ENCODE results near the gene SHANK3.

The SHANK3 gene

DNA sequence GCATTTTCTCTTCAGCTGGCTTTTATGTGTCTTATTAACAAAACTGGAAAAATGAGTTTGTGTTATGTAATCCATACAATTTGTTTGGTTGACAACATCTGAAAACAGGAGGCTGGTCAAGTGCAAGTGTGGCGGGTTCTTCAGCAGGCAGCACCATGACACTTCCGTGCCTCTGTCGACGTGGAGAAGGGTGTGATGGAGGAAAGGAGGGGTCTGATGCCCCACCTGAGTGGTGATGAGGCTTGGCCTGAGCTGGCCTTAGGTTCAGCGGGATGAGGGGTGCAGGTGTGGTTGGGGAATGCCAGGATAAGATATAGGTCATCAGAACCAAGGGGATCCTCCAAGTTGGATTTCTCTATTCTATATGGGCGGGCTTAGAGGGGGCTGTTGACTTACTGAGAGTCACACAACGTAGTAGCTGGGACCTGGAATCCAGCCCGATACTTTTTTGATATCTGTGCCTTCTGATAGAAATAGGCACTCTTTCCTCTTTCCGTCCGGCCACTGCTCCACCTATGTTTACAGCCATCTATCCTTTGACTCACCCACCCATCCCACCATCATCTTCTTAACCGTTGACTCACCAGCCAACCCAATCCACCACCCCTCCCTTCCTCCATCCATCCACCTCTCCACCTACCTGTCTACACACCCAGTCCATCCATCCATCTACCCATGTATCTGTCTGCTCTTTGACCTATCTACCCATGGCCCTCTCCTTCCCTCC, 29.0 kb downstream of the SHANK3 start:
- no peaks in the 10 kb centered on the region for H4K20me1 ChIP-seq (ENCODE audit: low read depth, low read length)
- no peak overlapping the region for H2AFZ ChIP-seq (ENCODE audit: low read depth, low read length, severe bottlenecking)
- no peak overlapping the region for H3K27ac ChIP-seq (ENCODE audit: low read depth, low read length)
- H3K79me2 ChIP-seq (ENCODE audit: insufficient read depth, low read length), result no peaks in the 10 kb centered on the region
- no peaks in the 10 kb centered on the region for H3K36me3 ChIP-seq (ENCODE audit: low read length)
- no peaks in the 10 kb centered on the region for H3K9me2 ChIP-seq (replicated peaks; ENCODE audit: insufficient read depth, low read length)
- H3K9ac ChIP-seq (ENCODE audit: low read length), result no peak overlapping the region
- H3F3A ChIP-seq (ENCODE audit: insufficient read depth), result no peaks in the 10 kb centered on the region
- H3K4me2 ChIP-seq (ENCODE audit: low read depth, low read length, poor library complexity, severe bottlenecking), result no peak overlapping the region
- no peak overlapping the region for H3K4me3 ChIP-seq (ENCODE audit: insufficient read depth, low read length, poor library complexity, severe bottlenecking)
- no peak for TF ChIP-seq EZH2phosphoT487 (conservative IDR thresholded peaks at IDR 0.05; ENCODE audit: low read length)
- TF ChIP-seq, protein P1, sequence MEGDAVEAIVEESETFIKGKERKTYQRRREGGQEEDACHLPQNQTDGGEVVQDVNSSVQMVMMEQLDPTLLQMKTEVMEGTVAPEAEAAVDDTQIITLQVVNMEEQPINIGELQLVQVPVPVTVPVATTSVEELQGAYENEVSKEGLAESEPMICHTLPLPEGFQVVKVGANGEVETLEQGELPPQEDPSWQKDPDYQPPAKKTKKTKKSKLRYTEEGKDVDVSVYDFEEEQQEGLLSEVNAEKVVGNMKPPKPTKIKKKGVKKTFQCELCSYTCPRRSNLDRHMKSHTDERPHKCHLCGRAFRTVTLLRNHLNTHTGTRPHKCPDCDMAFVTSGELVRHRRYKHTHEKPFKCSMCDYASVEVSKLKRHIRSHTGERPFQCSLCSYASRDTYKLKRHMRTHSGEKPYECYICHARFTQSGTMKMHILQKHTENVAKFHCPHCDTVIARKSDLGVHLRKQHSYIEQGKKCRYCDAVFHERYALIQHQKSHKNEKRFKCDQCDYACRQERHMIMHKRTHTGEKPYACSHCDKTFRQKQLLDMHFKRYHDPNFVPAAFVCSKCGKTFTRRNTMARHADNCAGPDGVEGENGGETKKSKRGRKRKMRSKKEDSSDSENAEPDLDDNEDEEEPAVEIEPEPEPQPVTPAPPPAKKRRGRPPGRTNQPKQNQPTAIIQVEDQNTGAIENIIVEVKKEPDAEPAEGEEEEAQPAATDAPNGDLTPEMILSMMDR (IDR thresholded peaks at IDR 0.05; ENCODE audit: insufficient read depth, low read length, poor library complexity, severe bottlenecking), result no peak
- H3K9me3 ChIP-seq (ENCODE audit: insufficient read depth, low read length), result no peaks in the 10 kb centered on the region
- H3K27me3 ChIP-seq (ENCODE audit: low read length), result no peaks in the 10 kb centered on the region

DNA sequence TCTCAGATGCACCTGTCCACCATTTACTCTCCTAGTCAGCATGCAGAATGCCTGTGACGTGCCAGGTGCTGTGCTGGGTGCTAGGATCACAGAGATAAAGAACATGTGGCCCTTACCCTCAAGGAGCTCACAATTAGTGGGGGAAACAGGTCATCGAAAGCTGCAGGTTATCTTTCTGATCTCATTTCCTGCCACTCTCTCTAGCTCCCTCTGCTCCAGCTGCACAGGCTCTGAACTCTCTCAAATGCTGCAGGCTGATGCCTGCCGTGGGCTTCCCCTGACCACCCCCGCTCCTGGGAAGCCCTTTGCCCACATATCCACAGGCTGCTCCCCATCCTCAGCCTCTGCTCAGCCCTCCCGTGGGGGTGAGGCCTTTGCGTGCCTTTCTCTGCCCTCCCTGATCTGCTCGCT, 29.6 kb downstream of the SHANK3 start:
- Histone ChIP-seq H3K36me3 (ENCODE audit: low read length) (no peaks in the 10 kb centered on the region), H3K4me2 (ENCODE audit: low read depth, low read length, poor library complexity, severe bottlenecking) (no peak overlapping the region), H3K27ac (ENCODE audit: low read depth, low read length) (no peak overlapping the region), H3K9me3 (ENCODE audit: insufficient read depth, low read length) (no peaks in the 10 kb centered on the region), H3K27me3 (ENCODE audit: low read length) (no peaks in the 10 kb centered on the region), H2AFZ (ENCODE audit: low read depth, low read length, severe bottlenecking) (no peak overlapping the region), H3K4me3 (ENCODE audit: insufficient read depth, low read length, poor library complexity, severe bottlenecking) (no peak overlapping the region), H3K9me2 (replicated peaks; ENCODE audit: insufficient read depth, low read length) (no peaks in the 10 kb centered on the region), H3F3A (ENCODE audit: insufficient read depth) (no peaks in the 10 kb centered on the region), H4K20me1 (ENCODE audit: low read depth, low read length) (no peaks in the 10 kb centered on the region), H3K9ac (ENCODE audit: low read length) (no peak overlapping the region), H3K79me2 (ENCODE audit: insufficient read depth, low read length) (no peaks in the 10 kb centered on the region)
- no peak for TF ChIP-seq EZH2phosphoT487 (conservative IDR thresholded peaks at IDR 0.05; ENCODE audit: low read length)
- TF ChIP-seq, protein P1 (IDR thresholded peaks at IDR 0.05; ENCODE audit: insufficient read depth, low read length, poor library complexity, severe bottlenecking), result no peak

DNA sequence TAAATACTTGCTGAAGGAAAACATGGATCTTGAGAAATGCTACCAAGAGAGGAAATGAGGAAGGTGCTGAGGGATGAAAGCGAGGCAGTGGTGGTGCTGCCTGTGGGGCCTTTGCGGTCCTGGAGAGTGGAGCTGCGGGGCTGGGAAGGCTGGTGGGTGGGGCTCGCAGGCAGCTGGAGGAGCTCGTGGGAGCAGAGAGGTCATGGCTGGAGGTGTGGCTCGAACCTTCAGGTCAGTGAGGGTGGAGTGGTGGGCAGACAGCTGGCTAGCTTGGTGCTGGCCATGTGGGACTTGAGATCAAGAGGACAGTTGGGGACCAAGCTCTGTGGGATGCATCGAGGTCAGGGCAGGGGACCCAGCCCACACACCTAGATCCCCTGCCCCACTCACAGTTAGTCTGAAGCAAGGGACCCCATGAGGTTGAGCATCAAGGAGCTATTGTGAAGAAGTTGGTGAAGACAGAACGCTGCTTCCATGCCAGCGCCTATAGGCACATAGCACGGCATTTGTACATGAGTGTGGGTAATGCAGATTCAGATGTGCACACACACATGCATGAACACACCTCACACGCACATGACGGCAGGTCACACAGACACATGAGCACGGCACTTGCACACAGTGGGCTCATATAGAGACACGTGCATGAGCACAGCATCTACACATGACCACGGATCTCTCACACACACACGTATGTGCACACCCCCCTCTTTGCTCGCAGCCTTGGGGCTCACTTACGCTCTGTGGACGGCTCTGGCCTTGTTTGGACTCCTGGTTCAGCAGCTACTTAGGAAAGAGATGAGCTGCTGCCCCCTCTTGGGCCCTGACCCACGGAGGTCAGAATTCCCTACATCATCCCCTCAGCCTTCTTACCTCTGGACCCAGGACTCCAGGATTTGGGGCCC, 30.4 kb downstream of the SHANK3 start:
- no peak overlapping the region for H3K4me2 ChIP-seq (ENCODE audit: low read depth, low read length, poor library complexity, severe bottlenecking)
- H3F3A ChIP-seq (ENCODE audit: insufficient read depth), result no peaks in the 10 kb centered on the region
- no peaks in the 10 kb centered on the region for H4K20me1 ChIP-seq (ENCODE audit: low read depth, low read length)
- H3K27me3 ChIP-seq (ENCODE audit: low read length), result no peaks in the 10 kb centered on the region
- no peaks in the 10 kb centered on the region for H3K79me2 ChIP-seq (ENCODE audit: insufficient read depth, low read length)
- H3K36me3 ChIP-seq (ENCODE audit: low read length), result no peaks in the 10 kb centered on the region
- no peaks in the 10 kb centered on the region for H3K9me2 ChIP-seq (replicated peaks; ENCODE audit: insufficient read depth, low read length)
- H2AFZ ChIP-seq (ENCODE audit: low read depth, low read length, severe bottlenecking), result no peak overlapping the region
- H3K9ac ChIP-seq (ENCODE audit: low read length), result no peak overlapping the region
- no peak overlapping the region for H3K4me3 ChIP-seq (ENCODE audit: insufficient read depth, low read length, poor library complexity, severe bottlenecking)
- H3K9me3 ChIP-seq (ENCODE audit: insufficient read depth, low read length), result no peaks in the 10 kb centered on the region
- no peak for TF ChIP-seq EZH2phosphoT487 (conservative IDR thresholded peaks at IDR 0.05; ENCODE audit: low read length)
- TF ChIP-seq, protein P1 (IDR thresholded peaks at IDR 0.05; ENCODE audit: insufficient read depth, low read length, poor library complexity, severe bottlenecking), result no peak
- no peak overlapping the region for H3K27ac ChIP-seq (ENCODE audit: low read depth, low read length)

Measured in SU-DHL-6 (cell line).